Adrenal gland (tissue), 12 donors: ENCODE measurements around the gene LIMA1. TPM values are rescaled to one million over a fixed set of nuclear protein-coding genes. Genes with fewer than 3 reads are reported as not detected.

Experiments used
- DNase-seq, 7 donors: peaks; one replicate each; pipeline ENCODE4 v3.0.0-alpha.2; 2019 to 2020
- H3K27ac ChIP-seq, 5 donors: fragments of 200-600 bp; sonication (generic) in 4 of 5; 1 replicate in 3 of 5; 2 replicates in 2 of 5; pipeline versions ENCODE4 v1.5.1 to v1.8.0; 2016 to 2020; ENCODE audit warnings: mild to moderate bottlenecking in 1 of 5
- H3K27me3 ChIP-seq: fragments of 200-600 bp; 2 replicates; pipeline ENCODE4 v1.8.0; 2021
- H3K36me3 ChIP-seq, 2 donors: fragments of 200-600 bp; replicated peaks in 1 of 2; 1 replicate in 1 of 2; 2 replicates in 1 of 2; pipeline versions ENCODE4 v1.5.1 to v1.8.0; 2018 to 2022
- H3K4me1 ChIP-seq, 2 donors: fragments of 200-600 bp; replicated peaks in 1 of 2; 1 replicate in 1 of 2; 2 replicates in 1 of 2; pipeline versions ENCODE4 v1.5.1 to v1.8.0; 2018 to 2021
- H3K4me3 ChIP-seq, 4 donors: fragments of 200-600 bp; sonication (generic) in 3 of 4; one replicate each; pipeline ENCODE4 v1.5.1; 2016 to 2018
- H3K9me3 ChIP-seq, 3 donors: fragments of 200-600 bp; sonication (generic) in 1 of 3; replicated peaks in 1 of 3; 1 replicate in 2 of 3; 2 replicates in 1 of 3; pipeline versions ENCODE4 v1.5.1 to v1.8.0; 2016 to 2021
- POLR2A ChIP-seq, 2 donors: fragments of 450-650 bp; IDR thresholded peaks; one replicate each; pipeline ENCODE4 v1.6.1; 2017; ENCODE audit warnings: antibody characterized with exemption in 2 of 2, mild to moderate bottlenecking in 2 of 2, moderate library complexity in 1 of 2
- WGBS, 4 donors: extraction: QIAGEN DNeasy Blood & Tissue Kit in 2 of 4; methylation state at CpG; one replicate each; pipeline versions ENCODE4 v1.1.5 to v1.1.7; 2013 to 2017; 5-methylcytosine and 5-hydroxymethylcytosine counted together
- intact Hi-C, 2 donors: fragments of 100-400 bp; cut with DNase I; formaldehyde crosslinking; loops; one replicate each; pipeline versions ENCODE4 v1.14.1 to v1.15.0; 2022 to 2023
- polyA plus RNA-seq, 3 donors: library from polyadenylated mRNA; stranded (reverse); fragments of 200-250 nt in 2 of 3; fragments of 350-450 nt in 1 of 3; fragmentation: Illumina TruSeq in 1 of 3; extraction: RNeasy Lipid Tissue Mini Kit (QIAGEN cat#74804) in 1 of 3; gene quantifications; one replicate each; pipeline ENCODE4 v1.2.3, GENCODE V29; 2013 to 2014
- total RNA-seq, 9 donors: library from RNA; depleted of rRNA in 4 of 9; stranded (reverse); fragments of >200 nt in 4 of 9; fragments of 120-200 nt in 1 of 9; fragmentation: NEBNext Ultra II Directional in 1 of 9; extraction: Animal tissue kit (Norgen Biotek cat#: 25700) in 1 of 9; gene quantifications; one replicate each; pipeline versions ENCODE4 v1.1.0 to v1.2.4, GENCODE V29; 2013 to 2023
- TF ChIP-seq, protein P1 (sequence below), 6 experiments: fragments of 450-650 bp in 4 of 6; fragments of 200-600 bp in 2 of 6; sonication (generic) in 1 of 6; IDR thresholded peaks; 1 replicate in 5 of 6; 2 replicates in 1 of 6; pipeline versions ENCODE4 v1.5.1 to v1.8.0; 2016 to 2021; ENCODE audit warnings: antibody characterized with exemption in 6 of 6, mild to moderate bottlenecking in 2 of 6, moderate library complexity in 1 of 6
- donor health status: healthy with polysubstance abuse.
- donor health status: Bipolar disorder and iron deficiency.
- donor health status: DM: yes; HTN: yes; CAD: no.
- donor health status: DM: no; HTN: no; CAD: no.
- donor health status: DM: no; HTN: no; CAD: no.
- donor health status: DM: yes; HTN: yes; CAD: no.

The LIMA1 gene
- total and polyA plus RNA-seq, 12 donors, result 44.3 to 134 (median 83.6) TPM

DNA sequence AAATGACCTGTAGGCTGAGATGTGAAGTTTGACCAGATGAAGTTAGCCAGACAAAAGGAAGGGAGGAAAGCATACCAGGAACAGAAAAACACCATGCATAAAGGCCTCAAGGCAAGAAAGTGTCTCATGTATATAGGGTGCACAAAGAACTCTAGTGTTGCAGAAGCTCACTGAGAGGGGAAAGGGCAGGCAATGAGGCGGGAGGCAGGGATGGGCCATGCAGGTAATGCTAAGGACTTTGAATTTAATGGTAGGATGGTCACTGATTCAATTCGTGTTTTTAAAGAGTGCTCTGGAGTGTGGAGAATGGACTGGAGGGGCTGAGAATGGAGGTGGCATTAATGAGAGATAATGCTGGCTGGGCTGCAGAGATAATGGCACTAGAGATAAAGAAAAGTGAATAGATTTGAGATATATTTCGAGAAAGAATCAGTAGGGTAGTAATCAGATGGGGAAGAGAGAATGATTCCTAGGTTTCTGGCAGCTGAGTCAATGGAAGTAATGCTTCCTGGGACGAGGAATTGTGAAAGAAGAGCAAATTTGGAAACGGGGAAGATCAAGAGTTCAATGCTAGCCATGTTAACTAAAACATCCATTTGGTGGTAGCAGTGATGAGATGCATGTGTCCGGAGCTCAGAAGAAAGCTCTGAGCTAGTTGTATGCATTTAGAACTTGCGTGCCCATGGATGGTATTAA, 43.1 kb downstream of the LIMA1 start:
- TF ChIP-seq, protein P1, sequence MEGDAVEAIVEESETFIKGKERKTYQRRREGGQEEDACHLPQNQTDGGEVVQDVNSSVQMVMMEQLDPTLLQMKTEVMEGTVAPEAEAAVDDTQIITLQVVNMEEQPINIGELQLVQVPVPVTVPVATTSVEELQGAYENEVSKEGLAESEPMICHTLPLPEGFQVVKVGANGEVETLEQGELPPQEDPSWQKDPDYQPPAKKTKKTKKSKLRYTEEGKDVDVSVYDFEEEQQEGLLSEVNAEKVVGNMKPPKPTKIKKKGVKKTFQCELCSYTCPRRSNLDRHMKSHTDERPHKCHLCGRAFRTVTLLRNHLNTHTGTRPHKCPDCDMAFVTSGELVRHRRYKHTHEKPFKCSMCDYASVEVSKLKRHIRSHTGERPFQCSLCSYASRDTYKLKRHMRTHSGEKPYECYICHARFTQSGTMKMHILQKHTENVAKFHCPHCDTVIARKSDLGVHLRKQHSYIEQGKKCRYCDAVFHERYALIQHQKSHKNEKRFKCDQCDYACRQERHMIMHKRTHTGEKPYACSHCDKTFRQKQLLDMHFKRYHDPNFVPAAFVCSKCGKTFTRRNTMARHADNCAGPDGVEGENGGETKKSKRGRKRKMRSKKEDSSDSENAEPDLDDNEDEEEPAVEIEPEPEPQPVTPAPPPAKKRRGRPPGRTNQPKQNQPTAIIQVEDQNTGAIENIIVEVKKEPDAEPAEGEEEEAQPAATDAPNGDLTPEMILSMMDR (IDR thresholded peaks at IDR 0.05), result no peak
- TF ChIP-seq POLR2A (IDR thresholded peaks at IDR 0.05), result no peak
- Histone ChIP-seq H3K27ac (peak overlapping the region in 4 of 5 donors; percentile 78 to 93 (median 86)), H3K36me3 (peaks cover 0 to 3% of the 10 kb centered on the region in 2 donors), H3K4me1 (peaks cover 24 to 41% of the 10 kb centered on the region in 2 donors), H3K9me3 (no peaks in the 10 kb centered on the region), H3K4me3 (no peak overlapping the region), H3K27me3 (no peaks in the 10 kb centered on the region)
- no peak for DNase-seq
- 83 to 89% (median 86%) methylated on average over 7 of the region's 7 CpGs for WGBS, 4 donors
- intact Hi-C loops, result no loop called here

DNA sequence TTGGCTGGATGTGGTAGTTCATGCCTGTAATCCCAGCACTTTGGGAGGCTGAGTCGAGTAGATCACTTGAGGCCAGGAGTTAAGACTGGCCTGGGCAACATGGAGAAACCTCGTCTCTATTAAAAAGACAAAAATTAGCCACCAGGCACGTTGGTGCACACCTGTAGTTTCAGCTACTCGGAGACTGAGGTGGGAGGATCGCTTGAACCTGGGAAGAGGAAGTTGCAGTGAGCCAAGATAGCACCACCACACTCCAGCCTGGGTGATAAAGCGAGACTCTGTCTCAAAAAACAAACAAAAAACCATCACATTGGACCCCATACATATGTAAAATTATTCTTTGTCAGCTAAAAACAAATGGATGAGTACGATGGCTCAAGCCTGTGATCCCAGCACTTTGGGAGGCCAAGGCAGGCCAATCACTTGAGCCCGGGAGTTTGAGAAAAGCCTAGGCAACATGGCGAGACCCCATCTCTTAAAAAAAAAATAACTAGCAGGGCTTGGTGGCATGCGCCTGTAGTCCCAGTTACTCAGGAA, 43.9 kb downstream of the LIMA1 start:
- H3K36me3 ChIP-seq, result peaks cover 0 to 3% of the 10 kb centered on the region in 2 donors
- no peak for DNase-seq
- peaks cover 24 to 41% of the 10 kb centered on the region in 2 donors for H3K4me1 ChIP-seq
- H3K27me3 ChIP-seq, result no peaks in the 10 kb centered on the region
- H3K4me3 ChIP-seq, result no peak overlapping the region
- H3K27ac ChIP-seq, result peak overlapping the region in 1 of 5 donors; percentile 18
- intact Hi-C loops, result loop anchor here in 1 of 2 donors (10.0 kb wide), 1 partner anchor 75 kb away; no protein-coding TSS in a partner anchor
- no peak for TF ChIP-seq POLR2A (IDR thresholded peaks at IDR 0.05)
- TF ChIP-seq, protein P1 (IDR thresholded peaks at IDR 0.05), result no peak
- WGBS, 4 donors, result 89 to 98% (median 94%) methylated on average over 10 of the region's 10 CpGs
- no peaks in the 10 kb centered on the region for H3K9me3 ChIP-seq

DNA sequence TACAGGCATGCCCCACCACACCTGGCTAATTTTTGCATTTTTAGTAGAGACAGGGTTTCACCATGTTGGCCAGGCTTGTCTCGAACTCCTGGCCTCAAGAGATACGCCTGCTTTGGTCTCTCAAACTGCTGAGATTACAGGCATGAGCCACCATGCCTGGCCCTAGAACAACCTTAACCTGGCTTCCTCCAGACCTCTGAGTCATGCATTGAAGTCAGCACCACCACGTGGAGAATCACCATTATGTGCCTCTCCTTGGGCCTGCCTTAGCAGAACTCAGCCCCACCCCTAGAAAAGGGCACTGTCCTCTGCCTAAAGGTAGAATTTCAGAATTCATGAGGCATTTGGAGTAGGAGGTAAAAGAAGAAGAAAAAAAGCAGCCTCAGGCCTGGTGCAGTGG, 49.0 kb downstream of the LIMA1 start:
- TF ChIP-seq, protein P1 (IDR thresholded peaks at IDR 0.05), result no peak
- TF ChIP-seq POLR2A (IDR thresholded peaks at IDR 0.05), result no peak
- Histone ChIP-seq H3K27me3 (no peaks in the 10 kb centered on the region), H3K27ac (no peak overlapping the region), H3K4me3 (no peak overlapping the region), H3K9me3 (no peaks in the 10 kb centered on the region), H3K4me1 (peaks cover 0 to 9% of the 10 kb centered on the region in 2 donors), H3K36me3 (peaks cover 0 to 3% of the 10 kb centered on the region in 2 donors)
- WGBS, 4 donors, result 54 to 71% (median 65%) methylated on average over 3 of the region's 3 CpGs
- peak in 5 of 7 donors; percentile 58 to 66 (median 64) for DNase-seq
- intact Hi-C loops, result loop anchor here in 1 of 2 donors (10.0 kb wide), 1 partner anchor 80 kb away; no protein-coding TSS in a partner anchor

DNA sequence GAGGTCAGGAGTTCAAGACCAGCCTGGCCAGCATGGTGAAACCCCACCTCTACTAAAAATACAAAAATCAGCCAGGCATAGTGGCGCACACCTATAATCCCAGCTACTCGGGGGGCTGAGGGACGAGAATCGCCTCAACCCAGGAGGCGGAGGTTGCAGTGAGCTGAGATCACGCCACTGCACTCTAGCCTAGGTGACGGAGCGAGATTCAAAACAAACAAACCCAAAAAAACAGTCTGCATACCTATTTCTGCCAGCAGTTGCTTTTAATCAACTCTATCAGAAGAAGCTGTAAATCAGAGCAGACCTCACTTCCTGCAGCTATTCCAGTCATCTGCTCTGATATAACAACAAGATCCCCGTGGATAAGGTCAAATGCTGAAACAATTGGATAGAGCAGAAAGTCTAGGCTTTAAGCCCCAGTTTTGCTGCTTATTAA, 50.5 kb downstream of the LIMA1 start:
- Histone ChIP-seq H3K4me3 (no peak overlapping the region), H3K9me3 (no peaks in the 10 kb centered on the region), H3K36me3 (peaks cover 0 to 3% of the 10 kb centered on the region in 2 donors), H3K27ac (peak overlapping the region in 2 of 5 donors; percentile 4 to 13), H3K27me3 (no peaks in the 10 kb centered on the region), H3K4me1 (peaks cover 0 to 9% of the 10 kb centered on the region in 2 donors)
- intact Hi-C loops, result loop anchor here in 1 of 2 donors (10.0 kb wide), 1 partner anchor 82 kb away; no protein-coding TSS in a partner anchor
- no peak for DNase-seq
- 75 to 80% (median 79%) methylated on average over 9 of the region's 9 CpGs for WGBS, 4 donors
- TF ChIP-seq, protein P1 (IDR thresholded peaks at IDR 0.05), result no peak
- no peak for TF ChIP-seq POLR2A (IDR thresholded peaks at IDR 0.05)
